Neural cell (in vitro differentiated cells): Measurements from ENCODE around the gene GOLGA6C. TPM values are rescaled to one million over a fixed set of nuclear protein-coding genes. Genes with fewer than 3 reads are reported as not detected.

ENCODE experiments used
- H2AFZ ChIP-seq: fragments of 200-600, 300-800 bp; sonication (generic), shearing (Covaris generic); 2 replicates; pipeline ENCODE4 v1.6.0; 2014; ENCODE audit warnings: low read depth, mild to moderate bottlenecking, antibody characterized with exemption, low read length, moderate library complexity
- H3F3A ChIP-seq: fragments of 200-600 bp; shearing (Covaris generic); 2 replicates; pipeline ENCODE4 v1.6.1; 2016; ENCODE audit warnings: mild to moderate bottlenecking, moderate library complexity, mixed read lengths, antibody characterized with exemption, low read length; ENCODE audit not compliant: insufficient read depth, poor library complexity, severe bottlenecking
- H3K27ac ChIP-seq: fragments of 200-600, 300-800 bp; sonication (generic), shearing (Covaris generic); 2 replicates; pipeline ENCODE4 v1.5.1; 2014; ENCODE audit warnings: mild to moderate bottlenecking, low read length, moderate library complexity
- H3K27me3 ChIP-seq: fragments of 300-800, 200-600 bp; sonication (generic), shearing (Covaris generic); 2 replicates; pipeline ENCODE4 v1.6.0; 2014; ENCODE audit warnings: mild to moderate bottlenecking, low read depth, low read length, moderate library complexity; ENCODE audit not compliant: insufficient read depth
- H3K36me3 ChIP-seq: fragments of 300-800, 200-600 bp; sonication (generic), shearing (Covaris generic); 2 replicates; pipeline ENCODE4 v1.5.1; 2014; ENCODE audit warnings: mild to moderate bottlenecking, antibody characterized with exemption, low read length, moderate library complexity; ENCODE audit not compliant: insufficient read depth
- H3K4me2 ChIP-seq: fragments of 300-800, 200-600 bp; sonication (generic), shearing (Covaris generic); 2 replicates; pipeline ENCODE4 v1.6.0; 2014; ENCODE audit warnings: mild to moderate bottlenecking, low read length
- H3K4me3 ChIP-seq: fragments of 300-800, 200-600 bp; sonication (generic), shearing (Covaris generic); 2 replicates; pipeline ENCODE4 v1.5.1; 2014; ENCODE audit warnings: mild to moderate bottlenecking, low read length, moderate library complexity
- H3K79me2 ChIP-seq: fragments of 200-600 bp; shearing (Covaris generic); replicated peaks from 2 replicates; pipeline ENCODE4 v1.6.0; 2014; ENCODE audit warnings: mild to moderate bottlenecking, low read length, moderate library complexity; ENCODE audit not compliant: insufficient read depth
- H3K9ac ChIP-seq: fragments of 300-800, 200-600 bp; sonication (generic), shearing (Covaris generic); 2 replicates; pipeline ENCODE4 v1.6.1; 2016; ENCODE audit warnings: mild to moderate bottlenecking, low read length, mixed read lengths
- H3K9me2 ChIP-seq: fragments of 200-600 bp; shearing (Covaris generic); 2 replicates; pipeline ENCODE4 v1.6.1; 2016; ENCODE audit warnings: mild to moderate bottlenecking, low read length, mixed read lengths; ENCODE audit not compliant: insufficient read depth
- H3K9me3 ChIP-seq: fragments of 200-600, 300-800 bp; sonication (generic), shearing (Covaris generic); 2 replicates; pipeline ENCODE4 v1.6.1; 2016; ENCODE audit warnings: mild to moderate bottlenecking, mixed run types, low read length, moderate library complexity, mixed read lengths
- H4K20me1 ChIP-seq: fragments of 200-600 bp; shearing (Covaris generic); 2 replicates; pipeline ENCODE4 v1.6.1; 2016; ENCODE audit warnings: mild to moderate bottlenecking, mixed run types; ENCODE audit not compliant: insufficient read depth
- EP300 ChIP-seq: fragments of 450-650 bp; conservative IDR thresholded peaks from 2 replicates; pipeline ENCODE4 v1.6.1; 2014; ENCODE audit warnings: antibody characterized with exemption, mild to moderate bottlenecking, moderate library complexity; ENCODE audit not compliant: poor library complexity, severe bottlenecking
- EZH2 ChIP-seq: fragments of 200-600, 300-800 bp; shearing (Covaris generic), sonication (generic); IDR thresholded peaks from 2 replicates; pipeline ENCODE4 v1.6.1; 2014; ENCODE audit warnings: antibody characterized with exemption, low read length, borderline replicate concordance, mild to moderate bottlenecking; ENCODE audit not compliant: insufficient read depth, poor library complexity, severe bottlenecking
- MXI1 ChIP-seq: fragments of 450-650 bp; conservative IDR thresholded peaks from 2 replicates; pipeline ENCODE4 v1.6.1; 2014; ENCODE audit warnings: antibody characterized with exemption, mild to moderate bottlenecking; ENCODE audit not compliant: poor library complexity, severe bottlenecking
- POLR2AphosphoS5 ChIP-seq: IDR thresholded peaks from 2 replicates; pipeline ENCODE4 v1.6.1; 2012
- RAD21 ChIP-seq: fragments of 450-650 bp; conservative IDR thresholded peaks from 2 replicates; pipeline ENCODE4 v1.6.1; 2014; ENCODE audit warnings: antibody characterized with exemption, mild to moderate bottlenecking, moderate library complexity
- SMC3 ChIP-seq: fragments of 450-650 bp; conservative IDR thresholded peaks from 2 replicates; pipeline ENCODE4 v1.6.1; 2014; ENCODE audit warnings: antibody characterized with exemption, mild to moderate bottlenecking, moderate library complexity; ENCODE audit not compliant: poor library complexity
- TAF1 ChIP-seq: IDR thresholded peaks from 2 replicates; pipeline ENCODE4 v1.6.1; 2012; ENCODE audit warnings: low read depth
- polyA plus RNA-seq: library from polyadenylated mRNA; depleted of rRNA; stranded (reverse); fragments of >200 nt; gene quantifications from 2 replicates; pipeline ENCODE4 v1.2.3, GENCODE V29; 2014
- TF ChIP-seq, protein P1 (sequence below): fragments of 450-650 bp; IDR thresholded peaks from 2 replicates; pipeline ENCODE4 v1.5.1; 2014; ENCODE audit warnings: antibody characterized with exemption, mild to moderate bottlenecking, moderate library complexity; ENCODE audit not compliant: poor library complexity, severe bottlenecking
- TF ChIP-seq, protein P2 (sequence below): IDR thresholded peaks from 2 replicates; pipeline ENCODE4 v1.6.1; 2012; ENCODE audit warnings: borderline replicate concordance

GOLGA6C gene
- polyA plus RNA-seq, 1 donor from 2014 or later = not detected

DNA sequence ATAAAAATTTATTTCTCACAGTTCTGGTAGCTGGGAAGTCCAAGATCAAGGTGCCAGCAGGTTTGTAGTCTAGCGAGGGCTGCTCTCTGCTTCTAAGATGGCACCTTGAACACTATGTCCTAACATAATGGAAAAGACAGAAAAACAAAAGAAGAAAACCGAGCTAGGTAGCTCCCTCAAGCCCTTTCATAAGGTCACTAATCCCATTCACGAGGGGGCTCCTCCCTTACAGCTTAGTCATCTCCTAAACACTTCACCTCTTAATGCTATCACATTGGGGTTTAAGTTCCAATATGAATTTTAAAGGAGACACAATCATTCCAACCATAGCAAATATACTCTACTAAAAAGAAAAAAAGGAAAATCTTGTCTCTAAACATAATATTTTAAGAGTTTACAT, 48.1 kb downstream of the GOLGA6C start:
- Histone ChIP-seq H3K9me2 (no peaks in the 10 kb centered on the region), H4K20me1 (no peaks in the 10 kb centered on the region), H3K4me3 (no peak overlapping the region), H3K9ac (no peak overlapping the region), H2AFZ (no peak overlapping the region), H3F3A (no peaks in the 10 kb centered on the region), H3K36me3 (no peaks in the 10 kb centered on the region), H3K4me2 (no peak overlapping the region), H3K9me3 (no peaks in the 10 kb centered on the region), H3K27ac (no peak overlapping the region), H3K27me3 (peaks cover 3% of the 10 kb centered on the region), H3K79me2 (no peaks in the 10 kb centered on the region)
- TF ChIP-seq, protein P1, sequence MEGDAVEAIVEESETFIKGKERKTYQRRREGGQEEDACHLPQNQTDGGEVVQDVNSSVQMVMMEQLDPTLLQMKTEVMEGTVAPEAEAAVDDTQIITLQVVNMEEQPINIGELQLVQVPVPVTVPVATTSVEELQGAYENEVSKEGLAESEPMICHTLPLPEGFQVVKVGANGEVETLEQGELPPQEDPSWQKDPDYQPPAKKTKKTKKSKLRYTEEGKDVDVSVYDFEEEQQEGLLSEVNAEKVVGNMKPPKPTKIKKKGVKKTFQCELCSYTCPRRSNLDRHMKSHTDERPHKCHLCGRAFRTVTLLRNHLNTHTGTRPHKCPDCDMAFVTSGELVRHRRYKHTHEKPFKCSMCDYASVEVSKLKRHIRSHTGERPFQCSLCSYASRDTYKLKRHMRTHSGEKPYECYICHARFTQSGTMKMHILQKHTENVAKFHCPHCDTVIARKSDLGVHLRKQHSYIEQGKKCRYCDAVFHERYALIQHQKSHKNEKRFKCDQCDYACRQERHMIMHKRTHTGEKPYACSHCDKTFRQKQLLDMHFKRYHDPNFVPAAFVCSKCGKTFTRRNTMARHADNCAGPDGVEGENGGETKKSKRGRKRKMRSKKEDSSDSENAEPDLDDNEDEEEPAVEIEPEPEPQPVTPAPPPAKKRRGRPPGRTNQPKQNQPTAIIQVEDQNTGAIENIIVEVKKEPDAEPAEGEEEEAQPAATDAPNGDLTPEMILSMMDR = no peak
- TF ChIP-seq SMC3 = no peak
- TF ChIP-seq MXI1 = no peak
- TF ChIP-seq RAD21 = no peak
- no peak for TF ChIP-seq EP300
- TF ChIP-seq, protein P2, sequence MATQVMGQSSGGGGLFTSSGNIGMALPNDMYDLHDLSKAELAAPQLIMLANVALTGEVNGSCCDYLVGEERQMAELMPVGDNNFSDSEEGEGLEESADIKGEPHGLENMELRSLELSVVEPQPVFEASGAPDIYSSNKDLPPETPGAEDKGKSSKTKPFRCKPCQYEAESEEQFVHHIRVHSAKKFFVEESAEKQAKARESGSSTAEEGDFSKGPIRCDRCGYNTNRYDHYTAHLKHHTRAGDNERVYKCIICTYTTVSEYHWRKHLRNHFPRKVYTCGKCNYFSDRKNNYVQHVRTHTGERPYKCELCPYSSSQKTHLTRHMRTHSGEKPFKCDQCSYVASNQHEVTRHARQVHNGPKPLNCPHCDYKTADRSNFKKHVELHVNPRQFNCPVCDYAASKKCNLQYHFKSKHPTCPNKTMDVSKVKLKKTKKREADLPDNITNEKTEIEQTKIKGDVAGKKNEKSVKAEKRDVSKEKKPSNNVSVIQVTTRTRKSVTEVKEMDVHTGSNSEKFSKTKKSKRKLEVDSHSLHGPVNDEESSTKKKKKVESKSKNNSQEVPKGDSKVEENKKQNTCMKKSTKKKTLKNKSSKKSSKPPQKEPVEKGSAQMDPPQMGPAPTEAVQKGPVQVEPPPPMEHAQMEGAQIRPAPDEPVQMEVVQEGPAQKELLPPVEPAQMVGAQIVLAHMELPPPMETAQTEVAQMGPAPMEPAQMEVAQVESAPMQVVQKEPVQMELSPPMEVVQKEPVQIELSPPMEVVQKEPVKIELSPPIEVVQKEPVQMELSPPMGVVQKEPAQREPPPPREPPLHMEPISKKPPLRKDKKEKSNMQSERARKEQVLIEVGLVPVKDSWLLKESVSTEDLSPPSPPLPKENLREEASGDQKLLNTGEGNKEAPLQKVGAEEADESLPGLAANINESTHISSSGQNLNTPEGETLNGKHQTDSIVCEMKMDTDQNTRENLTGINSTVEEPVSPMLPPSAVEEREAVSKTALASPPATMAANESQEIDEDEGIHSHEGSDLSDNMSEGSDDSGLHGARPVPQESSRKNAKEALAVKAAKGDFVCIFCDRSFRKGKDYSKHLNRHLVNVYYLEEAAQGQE = no peak
- no peak for TF ChIP-seq POLR2AphosphoS5
- TF ChIP-seq TAF1 = no peak
- TF ChIP-seq EZH2 = no peak

DNA sequence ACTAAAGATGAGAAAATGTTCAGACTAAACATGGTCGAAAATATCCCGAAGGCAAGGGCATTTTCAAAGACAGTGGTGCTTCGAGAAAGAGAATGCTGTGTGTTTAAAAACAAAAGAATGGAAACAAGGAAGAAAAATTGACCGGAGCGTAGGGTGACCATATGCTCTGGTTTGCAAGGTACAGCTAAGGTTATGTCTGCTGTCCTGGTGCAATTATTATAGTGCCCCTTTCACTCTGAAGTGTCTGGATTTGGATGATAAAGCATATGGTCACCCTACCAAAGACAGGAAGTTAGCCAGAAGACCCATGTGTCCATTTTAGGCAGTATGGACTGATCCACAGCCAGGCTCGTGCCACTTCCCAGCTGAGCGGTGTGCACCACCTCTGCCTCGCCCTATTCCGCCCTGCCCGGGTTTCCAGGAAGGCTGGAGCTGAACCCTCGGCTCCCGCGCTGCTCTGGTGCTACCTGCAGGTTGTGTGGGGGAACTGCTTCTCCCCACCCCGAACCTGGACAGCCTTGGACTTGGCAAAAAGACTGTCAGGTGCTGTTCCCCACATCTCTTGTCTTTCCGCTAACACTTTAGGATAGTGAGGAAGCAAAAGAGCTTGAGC, 49.8 kb downstream of the GOLGA6C start:
- TF ChIP-seq TAF1 = no peak
- no peak for TF ChIP-seq EP300
- TF ChIP-seq, protein P2 = no peak
- TF ChIP-seq EZH2 = no peak
- peak; percentile 48 for TF ChIP-seq RAD21
- TF ChIP-seq SMC3 = peak; percentile 53
- TF ChIP-seq MXI1 = no peak
- TF ChIP-seq, protein P1 = peak; percentile 47
- TF ChIP-seq POLR2AphosphoS5 = no peak
- H4K20me1 ChIP-seq = no peaks in the 10 kb centered on the region
- no peak overlapping the region for H3K4me2 ChIP-seq
- no peaks in the 10 kb centered on the region for H3K36me3 ChIP-seq
- no peaks in the 10 kb centered on the region for H3F3A ChIP-seq
- H3K79me2 ChIP-seq = no peaks in the 10 kb centered on the region
- H3K9ac ChIP-seq = no peak overlapping the region
- no peak overlapping the region for H2AFZ ChIP-seq
- H3K9me3 ChIP-seq = no peaks in the 10 kb centered on the region
- H3K9me2 ChIP-seq = no peaks in the 10 kb centered on the region
- H3K27me3 ChIP-seq = peaks cover 3% of the 10 kb centered on the region
- H3K4me3 ChIP-seq = no peak overlapping the region
- no peak overlapping the region for H3K27ac ChIP-seq
